Occipital lobe (tissue), 2 donors: Measurements from ENCODE around the gene FAM13B. TPM values are rescaled to one million over a fixed set of nuclear protein-coding genes. Genes with fewer than 3 reads are reported as not detected.
A peak's percentile ranks its signal among the peaks of the same experiment; 100 is the strongest.
"Not testable (repeated sequence)": the region's sequence is repeated elsewhere in the genome, so short reads cannot be mapped to it uniquely, and the experiment has no call there.

ENCODE experiments used
- DNase-seq: peaks from one replicate; lab custom pipeline; 2025; lab: John Stamatoyannopoulos, UW
- total RNA-seq: library from RNA; depleted of rRNA; stranded (reverse); fragments of >200 nt; gene quantifications from one replicate; pipeline ENCODE4 v1.2.3, GENCODE V29; 2014

Gene FAM13B
- total RNA-seq, result 90.6 TPM

DNA sequence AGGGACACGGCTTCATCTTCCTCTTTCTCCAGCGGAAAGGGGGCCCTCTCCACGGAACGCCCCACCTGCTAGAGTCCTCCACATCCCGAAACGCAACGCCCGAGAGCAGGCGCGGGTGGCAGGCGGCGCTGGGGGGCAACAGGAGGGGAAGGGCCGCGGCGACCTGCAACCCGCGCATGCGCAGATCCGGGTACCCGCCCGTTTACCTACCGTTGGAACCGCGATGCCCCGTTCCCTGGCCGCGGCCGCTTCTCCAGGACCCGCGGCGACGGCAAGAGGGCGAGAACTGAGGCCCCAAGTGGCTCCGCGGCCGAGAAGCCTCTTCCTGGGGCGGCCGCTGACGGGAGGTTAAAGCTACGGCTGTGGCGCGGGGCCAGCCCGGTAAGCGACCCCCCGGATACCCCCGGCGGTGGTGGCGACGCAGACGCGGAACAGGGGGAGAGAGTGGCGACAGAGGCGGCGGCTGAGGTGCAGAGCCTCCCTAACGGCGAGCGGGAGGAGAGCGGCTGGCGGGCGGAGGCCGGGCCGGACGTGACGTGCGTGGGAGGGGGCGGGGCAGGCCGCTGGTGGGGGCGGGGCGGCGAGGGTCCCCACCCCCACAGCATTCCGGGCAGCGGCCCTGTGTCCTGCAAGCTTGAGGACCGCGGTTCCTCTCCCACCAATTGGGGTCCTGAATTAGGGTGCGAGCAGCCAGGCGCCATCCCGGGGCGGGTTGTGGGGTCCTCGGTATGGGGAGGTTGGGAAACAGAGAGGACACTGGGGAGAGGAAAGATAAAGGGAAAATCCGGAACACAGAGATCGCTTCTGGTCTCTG, at the start of gene FAM13B:
TSS of gene FAM13B (minus strand) at position 508 of the 814 bp plus-strand sequence. CDS start 13,968 bp downstream, outside the sequence.
- DNase-seq, result peak; percentile 72

GRCh38 chr5:138082033-138082432, 49.2 kb upstream of the FAM13B start:
- no peak for DNase-seq

- no peak for DNase-seq
Observed at GRCh38 chr5:138078006-138078643, 45.2 kb upstream of the FAM13B start.

GRCh38 chr5:138077064-138077696, 44.3 kb upstream of the FAM13B start:
- DNase-seq, result peak; percentile 19

DNA sequence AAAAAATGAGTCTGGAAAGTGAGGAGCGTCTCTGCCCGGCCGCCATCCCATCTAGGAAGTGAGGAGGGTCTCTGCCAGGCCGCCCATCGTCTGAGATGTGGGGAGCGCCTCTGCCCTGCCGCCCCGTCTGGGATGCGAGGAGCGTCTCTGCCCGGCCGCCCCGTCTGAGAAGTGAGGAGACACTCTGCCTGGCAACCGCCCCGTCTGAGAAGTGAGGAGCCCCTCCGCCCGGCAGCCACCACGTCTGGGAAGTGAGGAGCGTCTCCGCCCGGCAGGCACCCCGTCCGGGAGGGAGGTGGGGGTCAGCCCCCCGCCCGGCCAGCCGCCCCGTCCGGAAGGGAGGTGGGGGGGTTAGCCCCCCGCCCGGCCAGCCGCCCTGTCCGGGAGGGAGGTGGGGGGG, 37.1 kb upstream of the FAM13B start:
- not testable (repeated sequence) for DNase-seq

- peak; percentile 13 for DNase-seq
Observed at GRCh38 chr5:138068742-138069600, 36.1 kb upstream of the FAM13B start.

DNA sequence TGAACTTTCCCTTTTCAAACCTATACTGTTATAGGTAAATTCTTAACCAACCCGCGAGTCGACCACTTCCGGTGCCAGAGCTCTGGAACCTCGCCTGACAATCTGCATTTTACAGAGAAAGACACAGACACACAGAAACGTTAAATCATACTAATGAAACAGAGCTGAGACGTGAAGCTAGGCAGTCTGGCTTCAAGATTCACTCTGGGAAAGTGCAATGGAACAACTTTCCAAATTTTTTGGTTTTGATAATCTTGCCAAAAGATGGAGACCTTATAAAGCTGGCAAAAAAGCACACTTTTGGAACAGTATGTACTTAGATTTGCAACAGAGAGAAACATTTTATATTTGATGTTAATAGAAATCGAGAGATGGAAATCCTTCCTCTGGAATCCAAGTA, 35.1 kb upstream of the FAM13B start:
- DNase-seq, result no peak

DNA sequence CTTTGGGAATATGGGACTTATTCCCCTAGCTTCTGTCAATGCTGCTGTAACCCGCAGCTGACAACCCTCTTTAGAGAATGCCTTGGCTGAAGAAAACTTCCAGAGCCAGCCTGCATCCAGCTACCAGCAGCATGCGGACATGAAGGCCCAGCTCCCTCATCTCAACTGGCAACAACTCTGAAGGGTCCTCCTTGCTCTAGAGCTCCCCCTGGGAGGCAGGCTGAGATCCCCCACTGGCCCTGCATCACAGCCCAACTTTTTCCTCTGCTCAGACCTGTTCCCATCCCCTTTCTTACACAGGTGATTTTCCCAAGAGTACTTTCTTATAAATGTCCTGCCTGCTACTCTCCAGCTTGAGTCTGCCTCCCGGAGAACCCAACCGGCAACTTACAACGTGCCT, 32.2 kb upstream of the FAM13B start:
- no peak for DNase-seq

DNA sequence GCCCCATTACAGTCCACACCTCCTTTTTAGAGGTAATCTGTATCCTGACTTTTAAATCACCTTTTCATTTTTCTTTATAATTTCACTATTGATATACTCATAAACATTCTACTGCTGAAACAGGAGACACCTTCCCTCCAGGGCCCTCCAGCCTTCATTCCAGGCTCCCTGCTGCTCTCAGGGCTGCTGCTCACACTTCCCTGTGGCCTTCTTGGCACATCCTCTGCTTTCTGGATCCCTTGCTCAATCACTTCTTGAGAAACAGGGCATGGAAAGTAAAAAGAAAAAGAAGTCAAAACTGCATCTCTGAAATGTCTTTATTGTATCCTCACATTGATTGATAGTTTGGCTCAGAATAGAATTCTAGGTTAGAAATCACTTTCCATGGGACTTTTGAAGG, 31.6 kb upstream of the FAM13B start:
- DNase-seq, result no peak

DNA sequence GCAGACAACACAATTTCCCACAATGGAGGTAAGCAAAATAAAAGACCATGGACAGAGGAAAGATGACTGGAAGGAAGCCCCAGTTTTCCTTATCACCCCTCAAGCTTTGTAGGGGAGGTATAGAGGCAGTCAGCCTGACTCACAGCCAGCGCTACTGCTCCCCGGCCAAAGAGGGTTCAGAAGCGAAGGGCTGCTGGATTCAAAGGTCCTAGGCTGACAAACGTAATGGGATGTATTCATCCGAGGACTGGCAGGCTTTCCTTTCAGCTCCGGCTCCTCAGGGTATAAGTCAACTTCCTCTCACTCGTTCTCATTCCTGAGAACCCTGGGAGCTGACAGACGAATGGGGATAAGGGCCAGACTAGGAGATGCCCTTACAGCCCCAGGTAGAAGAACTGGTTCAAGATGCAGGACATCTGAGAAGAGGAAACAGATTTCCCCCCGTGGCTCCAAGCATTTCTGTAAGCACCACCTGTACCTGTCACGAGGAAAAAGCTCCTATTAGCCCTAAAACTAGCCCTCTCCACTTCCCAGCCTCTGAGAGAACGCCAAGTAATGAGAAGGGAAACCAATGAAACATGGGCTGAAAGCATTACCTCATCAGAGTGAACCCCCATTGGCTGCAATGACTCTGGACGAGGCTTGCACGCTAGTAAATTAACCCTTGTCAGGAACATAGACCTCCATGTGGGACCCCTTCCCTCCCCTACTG, 22.1 kb upstream of the FAM13B start:
- DNase-seq, result peak; percentile 65

- no peak for DNase-seq
Observed at GRCh38 chr5:138054206-138054605, 21.3 kb upstream of the FAM13B start.

GRCh38 chr5:138053554-138053953, 20.7 kb upstream of the FAM13B start:
- no peak for DNase-seq

DNA sequence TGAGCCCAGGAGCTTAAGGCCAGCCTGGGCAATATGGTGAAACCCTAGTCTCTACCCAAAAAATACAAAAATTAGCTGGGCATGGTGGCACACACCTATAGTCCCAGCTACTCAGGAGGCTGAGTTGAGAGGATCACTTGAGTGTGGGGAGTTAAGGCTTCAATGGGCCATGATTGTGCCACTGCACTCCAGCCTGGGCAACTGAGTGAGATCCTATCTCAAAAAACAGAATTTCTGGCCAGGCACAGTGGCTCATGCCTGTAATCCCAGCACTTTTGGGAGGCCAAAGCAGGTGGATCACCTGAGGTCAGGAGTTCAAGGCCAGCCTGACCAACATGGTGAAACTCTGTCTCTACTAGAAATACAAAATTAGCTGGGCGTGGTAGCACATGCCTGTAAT, 19.8 kb upstream of the FAM13B start:
- not testable (repeated sequence) for DNase-seq

- no peak for DNase-seq
Observed at GRCh38 chr5:138051441-138052296, 18.8 kb upstream of the FAM13B start.

- DNase-seq, result not testable (repeated sequence)
Observed at GRCh38 chr5:138045283-138045682, 12.4 kb upstream of the FAM13B start.

DNA sequence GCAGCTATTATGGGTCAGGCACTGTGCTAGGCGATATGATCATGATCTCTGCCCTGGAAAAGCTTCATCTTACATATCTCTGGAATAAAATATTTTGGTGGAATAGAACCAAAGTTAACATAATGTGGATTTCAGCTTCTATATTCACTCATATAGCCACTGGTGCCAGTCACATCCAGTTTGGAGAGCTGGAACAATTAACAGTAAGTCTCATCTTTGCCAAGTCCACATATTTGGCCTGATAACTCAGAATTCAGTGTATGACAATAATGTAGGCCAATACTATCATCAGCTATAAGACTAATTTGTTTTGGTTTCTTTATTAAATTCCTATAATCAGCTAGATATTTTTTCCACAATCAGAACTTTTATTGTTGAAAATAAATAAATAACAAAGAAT, 5.9 kb upstream of the FAM13B start:
- DNase-seq, result no peak

GRCh38 chr5:138037907-138038633, 5.2 kb upstream of the FAM13B start:
- no peak for DNase-seq

DNA sequence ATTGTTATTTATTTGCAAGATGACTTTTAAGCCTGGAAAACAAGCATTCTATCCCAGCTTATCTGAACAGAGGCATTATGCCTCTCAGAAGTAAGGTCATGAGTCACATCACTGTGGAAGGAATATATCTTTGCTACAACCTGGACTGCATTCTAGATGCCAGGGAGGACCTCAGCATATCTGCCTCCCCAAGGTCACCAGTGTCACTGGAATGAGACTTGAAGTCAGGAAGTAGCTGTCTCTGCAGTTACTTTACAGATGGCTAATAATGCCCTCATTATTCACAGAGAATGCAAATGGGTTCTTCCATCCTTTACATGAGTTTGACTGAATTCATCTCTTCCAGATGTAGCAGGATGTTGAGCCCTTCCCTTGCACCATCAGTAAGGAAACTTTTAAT, 4.4 kb upstream of the FAM13B start:
- no peak for DNase-seq
